Mucosa of descending colon (tissue), 3 donors: ENCODE measurements around the gene FDPS. TPM values are rescaled to one million over a fixed set of nuclear protein-coding genes. Genes with fewer than 3 reads are reported as not detected.

Experiments
- ATAC-seq: fragments of 200-7000 bp; cut with Tn5 transposase; one replicate; pipeline ENCODE4 v1.9.1; 2020; ENCODE audit warnings: mild to moderate bottlenecking, moderate library complexity
- DNase-seq, 3 donors: peaks; one replicate each; pipeline ENCODE4 v3.0.0-alpha.2; 2020
- H3K36me3 ChIP-seq: fragments of 200-600 bp; one replicate; pipeline ENCODE4 v1.8.0; 2021; ENCODE audit warnings: low read depth, mild to moderate bottlenecking
- H3K4me1 ChIP-seq: fragments of 200-600 bp; one replicate; pipeline ENCODE4 v1.8.0; 2021; ENCODE audit warnings: low read depth, mild to moderate bottlenecking
- H3K4me3 ChIP-seq: fragments of 200-600 bp; one replicate; pipeline ENCODE4 v1.8.0; 2021; ENCODE audit warnings: mild to moderate bottlenecking
- H3K9me3 ChIP-seq: fragments of 200-600 bp; one replicate; pipeline ENCODE4 v1.8.0; 2021; ENCODE audit warnings: mild to moderate bottlenecking
- CTCF ChIP-seq: fragments of 200-600 bp; IDR thresholded peaks from one replicate; pipeline ENCODE4 v1.8.0; 2022; ENCODE audit warnings: antibody characterized with exemption, mild to moderate bottlenecking
- intact Hi-C, 2 donors: fragments of 100-400 bp; cut with DNase I in 1 of 2; cut with micrococcal nuclease in 1 of 2; formaldehyde crosslinking; loops; one replicate each; pipeline versions ENCODE4 v1.11.0 to v1.11.1; 2022; cut with DNase I, micrococcal nuclease
- total RNA-seq, 3 donors: library from RNA; stranded (reverse); fragmentation: NEBNext Ultra II Directional in 2 of 3; extraction: Animal tissue kit (Norgen Biotek cat#: 25700) in 2 of 3; gene quantifications; one replicate each; pipeline versions ENCODE4 v1.2.1 to v1.2.4, GENCODE V29; 2021 to 2023
- donor health status: DM: no; HTN: no; CAD: no; lungs with moderate emphysema.
- donor health status: DM: no; HTN: no; CAD: no.
- donor health status: DM: no; HTN: yes; CAD: no.

Gene FDPS
- total RNA-seq, 3 donors from 2014 or later = 130 to 244 (median 222) TPM

GRCh38 chr1:155329980-155330598 is 21.4 kb downstream of the FDPS start:
- intact Hi-C loops = loop anchor here (10.0 kb wide), 2 partner anchors 55 to 75 kb away; partner anchors contain the start of genes CLK2 (in 1 of the 2), ENTREP3 (in 1 of the 2) and HCN3 (in 1 of the 2)
- H3K9me3 ChIP-seq = no peaks in the 10 kb centered on the region
- peaks cover 3% of the 10 kb centered on the region for H3K36me3 ChIP-seq
- no peak overlapping the region for H3K4me3 ChIP-seq
- no peak for DNase-seq
- H3K4me1 ChIP-seq = peaks cover 14% of the 10 kb centered on the region
- no peak for TF ChIP-seq CTCF
- ATAC-seq = no peak

GRCh38 chr1:155334962-155335361 is 26.3 kb downstream of the FDPS start:
- Histone ChIP-seq H3K9me3 (no peaks in the 10 kb centered on the region), H3K4me3 (no peak overlapping the region), H3K4me1 (no peaks in the 10 kb centered on the region), H3K36me3 (peaks cover 9% of the 10 kb centered on the region)
- no peak for ATAC-seq
- intact Hi-C loops = no loop called here
- TF ChIP-seq CTCF = no peak
- DNase-seq = no peak

GRCh38 chr1:155339515-155340097 is 30.9 kb downstream of the FDPS start:
- intact Hi-C loops = no loop called here
- Histone ChIP-seq H3K36me3 (peaks cover 18% of the 10 kb centered on the region), H3K4me3 (no peak overlapping the region), H3K4me1 (no peaks in the 10 kb centered on the region), H3K9me3 (no peaks in the 10 kb centered on the region)
- DNase-seq (no peak), ATAC-seq (peak; percentile 75)
- no peak for TF ChIP-seq CTCF

GRCh38 chr1:155342842-155343241 is 34.2 kb downstream of the FDPS start:
- no peaks in the 10 kb centered on the region for H3K9me3 ChIP-seq
- no peak for DNase-seq
- no peak overlapping the region for H3K4me3 ChIP-seq
- no peaks in the 10 kb centered on the region for H3K4me1 ChIP-seq
- ATAC-seq = no peak
- intact Hi-C loops = no loop called here
- no peak for TF ChIP-seq CTCF
- peaks cover 19% of the 10 kb centered on the region for H3K36me3 ChIP-seq

- DNase-seq = no peak
- H3K9me3 ChIP-seq = no peaks in the 10 kb centered on the region
- TF ChIP-seq CTCF = no peak
- intact Hi-C loops = no loop called here
- H3K4me3 ChIP-seq = no peak overlapping the region
- H3K4me1 ChIP-seq = no peaks in the 10 kb centered on the region
- ATAC-seq = no peak
- H3K36me3 ChIP-seq = peaks cover 26% of the 10 kb centered on the region
Observed at GRCh38 chr1:155352631-155353030, 44.0 kb downstream of the FDPS start.
